Gastroesophageal sphincter (tissue), 3 donors: ENCODE measurements around the gene PCP2.

Experiments used
- EP300 ChIP-seq: sonication (generic); formaldehyde crosslinking; IDR thresholded peaks from one replicate; pipeline ENCODE4 v1.6.1; 2017; ENCODE audit warnings: antibody characterized with exemption, mild to moderate bottlenecking
- POLR2A ChIP-seq, 2 donors: fragments of 450-650 bp; IDR thresholded peaks; one replicate each; pipeline ENCODE4 v1.6.1; 2017; ENCODE audit warnings: antibody characterized with exemption in 2 of 2, mild to moderate bottlenecking in 2 of 2, moderate library complexity in 1 of 2
- POLR2AphosphoS5 ChIP-seq: sonication (generic); formaldehyde crosslinking; IDR thresholded peaks from one replicate; pipeline ENCODE4 v1.6.1; 2017; ENCODE audit warnings: antibody characterized with exemption
- TF ChIP-seq, protein P1 (sequence below), 4 experiments: fragments of 200-600 bp in 2 of 4; fragments of 450-650 bp in 2 of 4; sonication (generic) in 1 of 4; IDR thresholded peaks; one replicate each; pipeline ENCODE4 v1.5.1; 2017 to 2019; ENCODE audit warnings: antibody characterized with exemption in 4 of 4, mild to moderate bottlenecking in 2 of 4, moderate library complexity in 2 of 4

DNA sequence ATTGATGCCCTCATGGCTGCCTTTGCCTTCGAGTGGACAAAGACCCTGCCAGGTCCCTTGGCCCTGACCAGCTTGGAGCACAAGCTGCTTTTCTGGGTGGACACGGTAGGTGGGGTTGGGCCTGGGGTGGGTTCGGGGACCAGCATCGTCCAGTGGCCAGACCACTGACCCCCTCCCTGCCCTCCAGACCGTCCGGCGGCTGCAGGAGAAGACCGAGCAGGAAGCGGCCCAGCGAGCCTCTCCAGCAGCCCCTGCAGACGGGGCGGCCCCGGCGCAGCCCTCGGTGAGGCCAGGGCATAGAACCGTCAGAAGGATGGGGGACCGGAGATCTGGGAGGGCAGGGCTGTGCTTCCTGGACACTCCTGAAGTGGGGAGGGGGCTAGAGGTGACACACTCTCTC, 27.2 kb downstream of the PCP2 start:
- TF ChIP-seq, protein P1, sequence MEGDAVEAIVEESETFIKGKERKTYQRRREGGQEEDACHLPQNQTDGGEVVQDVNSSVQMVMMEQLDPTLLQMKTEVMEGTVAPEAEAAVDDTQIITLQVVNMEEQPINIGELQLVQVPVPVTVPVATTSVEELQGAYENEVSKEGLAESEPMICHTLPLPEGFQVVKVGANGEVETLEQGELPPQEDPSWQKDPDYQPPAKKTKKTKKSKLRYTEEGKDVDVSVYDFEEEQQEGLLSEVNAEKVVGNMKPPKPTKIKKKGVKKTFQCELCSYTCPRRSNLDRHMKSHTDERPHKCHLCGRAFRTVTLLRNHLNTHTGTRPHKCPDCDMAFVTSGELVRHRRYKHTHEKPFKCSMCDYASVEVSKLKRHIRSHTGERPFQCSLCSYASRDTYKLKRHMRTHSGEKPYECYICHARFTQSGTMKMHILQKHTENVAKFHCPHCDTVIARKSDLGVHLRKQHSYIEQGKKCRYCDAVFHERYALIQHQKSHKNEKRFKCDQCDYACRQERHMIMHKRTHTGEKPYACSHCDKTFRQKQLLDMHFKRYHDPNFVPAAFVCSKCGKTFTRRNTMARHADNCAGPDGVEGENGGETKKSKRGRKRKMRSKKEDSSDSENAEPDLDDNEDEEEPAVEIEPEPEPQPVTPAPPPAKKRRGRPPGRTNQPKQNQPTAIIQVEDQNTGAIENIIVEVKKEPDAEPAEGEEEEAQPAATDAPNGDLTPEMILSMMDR (IDR thresholded peaks at IDR 0.05): no peak
- no peak for TF ChIP-seq EP300
- no peak for TF ChIP-seq POLR2A (IDR thresholded peaks at IDR 0.05)
- TF ChIP-seq POLR2AphosphoS5: no peak
